ENCODE measurements around the gene CA5A. TPM values are rescaled to one million over a fixed set of nuclear protein-coding genes. Genes with fewer than 3 reads are reported as not detected.
A peak's percentile ranks its signal among the peaks of the same experiment; 100 is the strongest.
"Not testable (repeated sequence)": the region's sequence is repeated elsewhere in the genome, so short reads cannot be mapped to it uniquely, and the experiment has no call there.

Gene CA5A
- total and polyA plus RNA-seq, 4 donors = 0.63 TPM; not detected in 3

DNA sequence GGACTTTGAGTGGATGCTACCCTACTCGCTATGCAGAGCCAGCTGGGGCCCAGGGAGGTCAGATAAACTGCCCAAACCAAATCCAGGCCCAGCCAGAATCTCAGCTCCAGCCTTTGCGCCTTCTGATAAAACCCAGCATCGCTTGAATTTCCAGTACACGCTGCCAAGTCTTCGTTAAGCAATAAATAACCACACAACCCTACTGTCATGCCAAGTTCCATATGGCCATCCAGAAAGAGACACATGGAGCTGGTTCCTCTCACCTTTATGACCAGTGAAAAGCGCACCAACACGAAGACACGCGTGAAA is 73.0 kb downstream of the CA5A start:
- not testable (repeated sequence) for H3K4me1 ChIP-seq (ENCODE audit: control insufficient read depth in 1 of 2, insufficient read depth in 2 of 2, low read length in 2 of 2); H3K27ac ChIP-seq (ENCODE audit: low read depth in 1 of 2, low read length in 2 of 2); ATAC-seq (ENCODE audit: low FRiP score)

GRCh38 chr16:87862597-87863326 is 73.6 kb downstream of the CA5A start:
- H3K9me3 ChIP-seq (ENCODE audit: control insufficient read depth, low read length); ATAC-seq (ENCODE audit: low FRiP score); H3K4me1 ChIP-seq (ENCODE audit: control insufficient read depth in 1 of 2, insufficient read depth in 2 of 2, low read length in 2 of 2); H3K27me3 ChIP-seq (ENCODE audit: control insufficient read depth in 1 of 2, insufficient read depth in 2 of 2, low read length in 1 of 2); intact Hi-C loops (cut with DNase I); H3K4me3 ChIP-seq (ENCODE audit: low read length in 2 of 2); H3K36me3 ChIP-seq (ENCODE audit: control insufficient read depth in 1 of 2, insufficient read depth in 2 of 2, low read length in 1 of 2); DNase-seq; H3K27ac ChIP-seq (ENCODE audit: low read depth in 1 of 2, low read length in 2 of 2): not testable (repeated sequence)
- WGBS, 2 donors = 92 to 93% methylated on average over 26 of the region's 26 CpGs

More for the DNA sequence above, 73.0 kb downstream of the CA5A start:
- intact Hi-C loops (cut with DNase I); H3K36me3 ChIP-seq (ENCODE audit: control insufficient read depth in 1 of 2, insufficient read depth in 2 of 2, low read length in 1 of 2); DNase-seq; H3K27me3 ChIP-seq (ENCODE audit: control insufficient read depth in 1 of 2, insufficient read depth in 2 of 2, low read length in 1 of 2); H3K9me3 ChIP-seq (ENCODE audit: control insufficient read depth, low read length); H3K4me3 ChIP-seq (ENCODE audit: low read length in 2 of 2): not testable (repeated sequence)
- 92 to 95% methylated on average over 9 of the region's 9 CpGs for WGBS, 2 donors

- H3K9me3 ChIP-seq (ENCODE audit: control insufficient read depth, low read length); ATAC-seq (ENCODE audit: low FRiP score); H3K4me1 ChIP-seq (ENCODE audit: control insufficient read depth in 1 of 2, insufficient read depth in 2 of 2, low read length in 2 of 2); H3K4me3 ChIP-seq (ENCODE audit: low read length in 2 of 2); H3K27me3 ChIP-seq (ENCODE audit: control insufficient read depth in 1 of 2, insufficient read depth in 2 of 2, low read length in 1 of 2); H3K27ac ChIP-seq (ENCODE audit: low read depth in 1 of 2, low read length in 2 of 2); intact Hi-C loops (cut with DNase I); DNase-seq; H3K36me3 ChIP-seq (ENCODE audit: control insufficient read depth in 1 of 2, insufficient read depth in 2 of 2, low read length in 1 of 2): not testable (repeated sequence)
- WGBS, 2 donors = 90 to 91% methylated on average over 18 of the region's 18 CpGs
Measured at GRCh38 chr16:87861300-87862099, 74.8 kb downstream of the CA5A start.

DNA sequence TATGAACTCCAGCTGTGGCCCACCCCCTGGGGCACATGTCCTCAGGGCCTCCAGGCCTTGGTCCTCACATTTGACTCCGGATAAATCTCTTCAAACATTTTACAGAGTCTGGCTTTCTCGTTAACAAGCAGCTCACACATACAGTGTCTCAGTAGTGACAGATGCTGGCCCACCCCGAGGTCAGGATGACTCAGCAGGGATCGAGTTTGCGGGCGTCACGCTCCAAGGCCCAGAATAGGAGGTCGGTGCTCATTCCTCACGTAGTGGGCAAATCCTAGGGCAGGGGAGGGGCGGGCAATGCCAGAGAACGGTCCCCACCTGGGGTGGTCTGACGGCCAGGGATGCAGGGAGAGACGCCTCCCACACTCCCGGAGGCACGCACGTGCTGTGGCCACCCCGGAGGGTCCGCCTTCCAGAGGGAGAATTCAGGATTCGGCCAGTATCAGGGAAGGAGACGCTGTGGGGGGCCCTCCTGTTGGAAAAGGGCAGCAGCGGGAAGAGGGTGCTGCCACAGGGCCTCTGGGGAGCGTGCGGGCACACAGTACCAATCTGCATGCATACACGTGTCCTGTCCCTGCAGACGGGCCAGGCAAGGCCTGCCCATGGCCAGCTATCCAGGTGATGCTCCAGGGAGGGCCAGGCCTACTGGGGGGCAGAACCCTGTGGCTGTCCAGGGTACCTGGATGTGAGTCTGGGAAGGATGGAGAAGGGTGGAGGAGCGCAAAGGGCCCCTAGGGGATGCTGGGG is 75.6 kb downstream of the CA5A start:
- no peaks in the 10 kb centered on the region for H3K36me3 ChIP-seq (ENCODE audit: control insufficient read depth in 1 of 2, insufficient read depth in 2 of 2, low read length in 1 of 2)
- DNase-seq = no peak
- H3K27me3 ChIP-seq (ENCODE audit: control insufficient read depth in 1 of 2, insufficient read depth in 2 of 2, low read length in 1 of 2) = no peaks in the 10 kb centered on the region
- H3K27ac ChIP-seq (ENCODE audit: low read depth in 1 of 2, low read length in 2 of 2) = no peak overlapping the region
- H3K4me3 ChIP-seq (ENCODE audit: low read length in 2 of 2) = no peak overlapping the region
- no peaks in the 10 kb centered on the region for H3K4me1 ChIP-seq (ENCODE audit: control insufficient read depth in 1 of 2, insufficient read depth in 2 of 2, low read length in 2 of 2)
- H3K9me3 ChIP-seq (ENCODE audit: control insufficient read depth, low read length) = no peaks in the 10 kb centered on the region
- intact Hi-C loops (cut with DNase I) = no loop called here
- 84 to 86% methylated on average over 26 of the region's 26 CpGs for WGBS, 2 donors
- ATAC-seq (ENCODE audit: low FRiP score) = peak; percentile 13

DNA sequence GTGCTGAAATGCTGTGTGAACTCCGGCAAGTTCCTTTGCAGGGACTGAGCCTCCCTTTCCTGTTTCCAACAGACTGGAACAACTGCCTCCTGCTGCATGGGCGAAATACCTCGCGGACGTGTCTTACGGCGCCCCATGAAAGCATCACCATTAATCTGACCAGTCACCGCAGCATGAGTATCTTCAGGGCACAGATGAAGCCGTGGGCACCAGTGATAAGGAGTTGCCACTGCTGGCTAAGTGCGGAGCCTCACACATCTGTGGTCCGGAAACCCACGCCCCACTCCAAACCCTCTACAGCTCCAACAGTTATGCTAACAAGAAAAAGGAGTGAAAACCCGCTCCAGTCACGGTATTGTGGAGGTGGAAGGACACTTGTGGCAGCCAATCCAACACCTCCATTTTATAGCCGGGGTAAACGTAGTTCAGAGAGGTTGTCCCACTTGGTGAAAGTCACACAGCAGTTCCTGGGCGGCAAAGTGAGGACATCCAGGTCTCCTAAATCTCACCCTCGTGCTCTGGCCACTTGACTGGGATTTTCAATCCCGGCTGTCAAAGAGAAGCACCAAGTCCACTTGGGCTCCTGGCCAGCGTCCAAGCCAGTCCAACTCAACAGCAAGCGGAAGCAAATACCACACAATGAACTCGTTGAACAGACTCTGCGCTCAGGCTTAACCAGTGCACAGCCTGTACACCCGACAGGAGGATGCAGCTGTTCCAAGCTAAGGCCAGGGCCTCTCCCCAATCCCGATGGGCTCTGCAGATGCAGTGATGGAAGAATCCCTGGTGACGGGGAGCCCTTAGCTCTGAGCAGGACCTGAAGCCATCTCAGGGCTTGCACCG is 78.0 kb downstream of the CA5A start:
- H3K27me3 ChIP-seq (ENCODE audit: control insufficient read depth in 1 of 2, insufficient read depth in 2 of 2, low read length in 1 of 2); intact Hi-C loops (cut with DNase I); H3K4me1 ChIP-seq (ENCODE audit: control insufficient read depth in 1 of 2, insufficient read depth in 2 of 2, low read length in 2 of 2); ATAC-seq (ENCODE audit: low FRiP score); H3K27ac ChIP-seq (ENCODE audit: low read depth in 1 of 2, low read length in 2 of 2); H3K9me3 ChIP-seq (ENCODE audit: control insufficient read depth, low read length); H3K36me3 ChIP-seq (ENCODE audit: control insufficient read depth in 1 of 2, insufficient read depth in 2 of 2, low read length in 1 of 2); DNase-seq; H3K4me3 ChIP-seq (ENCODE audit: low read length in 2 of 2): not testable (repeated sequence)
- WGBS, 2 donors = 87 to 88% methylated on average over 27 of the region's 27 CpGs

DNA sequence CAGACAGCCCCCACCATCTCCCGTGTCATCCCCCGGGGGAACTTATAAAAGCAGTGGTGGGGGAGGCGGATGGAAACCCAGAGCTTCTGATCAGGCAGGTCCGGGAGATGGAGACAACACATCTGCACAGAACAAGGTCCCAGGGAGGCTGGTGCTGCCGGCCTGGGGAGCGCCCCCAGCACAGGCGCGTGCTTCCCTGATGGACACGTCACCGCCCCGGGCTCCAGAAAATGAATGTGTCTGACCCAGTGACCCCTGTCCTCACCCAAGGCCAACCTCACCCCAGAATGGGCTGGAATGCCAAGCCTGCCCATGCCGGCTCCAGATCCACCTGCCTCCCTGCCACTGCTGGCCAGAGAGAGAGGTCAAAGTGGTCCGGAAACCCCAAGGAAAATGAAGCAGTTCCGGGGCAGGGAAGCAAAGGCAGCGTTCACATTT is 79.5 kb downstream of the CA5A start:
- H3K4me3 ChIP-seq (ENCODE audit: low read length in 2 of 2) = no peak overlapping the region
- H3K9me3 ChIP-seq (ENCODE audit: control insufficient read depth, low read length) = no peaks in the 10 kb centered on the region
- ATAC-seq (ENCODE audit: low FRiP score) (no peak), DNase-seq (no peak)
- H3K4me1 ChIP-seq (ENCODE audit: control insufficient read depth in 1 of 2, insufficient read depth in 2 of 2, low read length in 2 of 2) = no peaks in the 10 kb centered on the region
- WGBS, 2 donors = 85 to 87% methylated on average over 15 of the region's 15 CpGs
- no peaks in the 10 kb centered on the region for H3K36me3 ChIP-seq (ENCODE audit: control insufficient read depth in 1 of 2, insufficient read depth in 2 of 2, low read length in 1 of 2)
- H3K27me3 ChIP-seq (ENCODE audit: control insufficient read depth in 1 of 2, insufficient read depth in 2 of 2, low read length in 1 of 2) = no peaks in the 10 kb centered on the region
- intact Hi-C loops (cut with DNase I) = no loop called here
- H3K27ac ChIP-seq (ENCODE audit: low read depth in 1 of 2, low read length in 2 of 2) = no peak overlapping the region

- no peak overlapping the region for H3K27ac ChIP-seq (ENCODE audit: low read depth in 1 of 2, low read length in 2 of 2)
- H3K4me1 ChIP-seq (ENCODE audit: control insufficient read depth in 1 of 2, insufficient read depth in 2 of 2, low read length in 2 of 2) = no peaks in the 10 kb centered on the region
- intact Hi-C loops (cut with DNase I) = no loop called here
- no peak overlapping the region for H3K4me3 ChIP-seq (ENCODE audit: low read length in 2 of 2)
- no peaks in the 10 kb centered on the region for H3K9me3 ChIP-seq (ENCODE audit: control insufficient read depth, low read length)
- H3K27me3 ChIP-seq (ENCODE audit: control insufficient read depth in 1 of 2, insufficient read depth in 2 of 2, low read length in 1 of 2) = no peaks in the 10 kb centered on the region
- WGBS, 2 donors = 65 to 70% methylated on average over 25 to 26 of the region's 26 CpGs
- H3K36me3 ChIP-seq (ENCODE audit: control insufficient read depth in 1 of 2, insufficient read depth in 2 of 2, low read length in 1 of 2) = no peaks in the 10 kb centered on the region
- no peak for ATAC-seq (ENCODE audit: low FRiP score)
- peak in 1 of 2 donors; percentile 90 for DNase-seq
Measured at GRCh38 chr16:87855852-87856715, 80.2 kb downstream of the CA5A start.
